Thyroid gland (tissue), 4 donors: Measurements from ENCODE around the gene KMT2D. TPM values are rescaled to one million over a fixed set of nuclear protein-coding genes. Genes with fewer than 3 reads are reported as not detected.

Experiments
- DNase-seq, 2 donors: peaks; one replicate each; pipeline ENCODE4 v3.0.0-alpha.2; 2019
- H3K27ac ChIP-seq, 3 donors: fragments of 200-600 bp; sonication (generic); 1 replicate in 2 of 3; 2 replicates in 1 of 3; pipeline ENCODE4 v1.5.1; 2016 to 2019; ENCODE audit warnings: mild to moderate bottlenecking in 1 of 3, moderate library complexity in 1 of 3
- H3K27me3 ChIP-seq: fragments of 200-600 bp; sonication (generic); one replicate; pipeline ENCODE4 v1.5.1; 2019
- H3K36me3 ChIP-seq, 2 donors: fragments of 200-600 bp; sonication (generic); one replicate each; pipeline ENCODE4 v1.5.1; 2016 to 2019
- H3K4me1 ChIP-seq, 2 donors: fragments of 200-600 bp; sonication (generic); one replicate each; pipeline ENCODE4 v1.5.1; 2017 to 2019
- H3K4me3 ChIP-seq, 3 donors: fragments of 200-600 bp; sonication (generic); replicated peaks in 1 of 3; 1 replicate in 2 of 3; 2 replicates in 1 of 3; pipeline ENCODE4 v1.5.1; 2016; ENCODE audit warnings: mild to moderate bottlenecking in 1 of 3
- H3K9me3 ChIP-seq: fragments of 200-600 bp; sonication (generic); one replicate; pipeline ENCODE4 v1.5.1; 2017
- POLR2A ChIP-seq, 2 donors: fragments of 450-650 bp; IDR thresholded peaks; one replicate each; pipeline ENCODE4 v1.6.1; 2017; ENCODE audit warnings: antibody characterized with exemption in 2 of 2, mild to moderate bottlenecking in 2 of 2, moderate library complexity in 1 of 2
- WGBS, 2 donors: methylation state at CpG; one replicate each; pipeline ENCODE4 v1.1.5; 2017; 5-methylcytosine and 5-hydroxymethylcytosine counted together
- intact Hi-C: fragments of 100-400 bp; cut with DNase I; formaldehyde crosslinking; loops from one replicate; pipeline ENCODE4 v1.15.1; 2023
- total RNA-seq, 4 donors: library from RNA; depleted of rRNA; stranded (reverse); fragments of >200 nt; gene quantifications; one replicate each; pipeline ENCODE4 v1.2.3, GENCODE V29; 2016
- TF ChIP-seq, protein P1 (sequence below), 6 experiments: fragments of 200-600 bp in 3 of 6; fragments of 450-650 bp in 3 of 6; sonication (generic) in 3 of 6; IDR thresholded peaks; one replicate each; pipeline ENCODE4 v1.5.1; 2016 to 2019; ENCODE audit warnings: antibody characterized with exemption in 6 of 6, mild to moderate bottlenecking in 2 of 6, inconsistent platforms in 1 of 6, moderate library complexity in 1 of 6

The KMT2D gene
- total RNA-seq, 4 donors from 2014 or later: 42.5 to 107 (median 71.6) TPM

DNA sequence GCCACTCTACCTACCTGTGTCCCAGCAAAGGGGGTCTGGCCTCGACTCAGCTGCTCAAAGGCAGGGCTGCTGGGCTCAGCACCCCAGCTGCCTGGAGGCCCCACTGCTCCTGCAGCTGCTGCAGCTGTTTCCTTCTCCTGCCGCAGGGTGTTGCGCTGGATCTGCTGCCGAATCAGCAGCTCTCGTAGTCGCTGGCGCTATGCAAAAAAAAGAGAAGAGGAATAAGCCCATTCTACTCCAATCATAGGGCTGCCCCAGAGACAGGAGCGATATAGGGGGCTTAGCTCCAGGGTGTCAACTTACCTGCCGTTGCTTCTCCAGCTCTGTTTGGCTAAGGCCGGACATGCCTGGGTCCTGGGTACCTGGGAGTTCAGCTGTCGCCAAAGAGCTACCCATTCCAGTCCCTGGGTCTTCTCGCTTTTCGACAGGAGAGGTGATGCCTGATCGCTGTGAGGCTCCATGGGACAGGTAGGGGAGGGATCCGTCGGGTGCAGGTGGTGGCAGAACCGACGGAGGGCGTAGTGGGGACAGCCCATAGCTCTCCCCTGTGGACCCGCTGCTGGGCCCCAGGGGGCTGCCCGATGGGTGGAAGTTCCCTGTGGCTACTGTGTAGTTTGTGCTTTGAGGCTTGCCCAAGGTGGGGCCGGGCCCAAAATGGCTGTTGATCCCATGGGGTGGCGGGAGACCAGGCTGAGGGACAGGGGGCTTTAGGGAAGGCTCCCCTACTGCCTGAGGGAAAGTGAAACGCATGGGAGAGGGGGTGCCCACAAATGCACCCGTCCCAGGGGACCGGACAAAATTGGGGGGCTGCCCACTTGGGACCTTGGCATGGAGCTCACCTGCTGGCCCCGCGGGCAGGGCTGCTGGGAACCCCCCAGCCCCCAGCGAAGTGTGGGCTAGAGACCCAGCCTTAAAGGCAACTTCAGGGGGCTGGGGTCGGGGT, 20.9 kb downstream of the KMT2D start:
- no peak for DNase-seq
- no peak overlapping the region for H3K27ac ChIP-seq
- H3K4me1 ChIP-seq: no peaks in the 10 kb centered on the region
- TF ChIP-seq, protein P1, sequence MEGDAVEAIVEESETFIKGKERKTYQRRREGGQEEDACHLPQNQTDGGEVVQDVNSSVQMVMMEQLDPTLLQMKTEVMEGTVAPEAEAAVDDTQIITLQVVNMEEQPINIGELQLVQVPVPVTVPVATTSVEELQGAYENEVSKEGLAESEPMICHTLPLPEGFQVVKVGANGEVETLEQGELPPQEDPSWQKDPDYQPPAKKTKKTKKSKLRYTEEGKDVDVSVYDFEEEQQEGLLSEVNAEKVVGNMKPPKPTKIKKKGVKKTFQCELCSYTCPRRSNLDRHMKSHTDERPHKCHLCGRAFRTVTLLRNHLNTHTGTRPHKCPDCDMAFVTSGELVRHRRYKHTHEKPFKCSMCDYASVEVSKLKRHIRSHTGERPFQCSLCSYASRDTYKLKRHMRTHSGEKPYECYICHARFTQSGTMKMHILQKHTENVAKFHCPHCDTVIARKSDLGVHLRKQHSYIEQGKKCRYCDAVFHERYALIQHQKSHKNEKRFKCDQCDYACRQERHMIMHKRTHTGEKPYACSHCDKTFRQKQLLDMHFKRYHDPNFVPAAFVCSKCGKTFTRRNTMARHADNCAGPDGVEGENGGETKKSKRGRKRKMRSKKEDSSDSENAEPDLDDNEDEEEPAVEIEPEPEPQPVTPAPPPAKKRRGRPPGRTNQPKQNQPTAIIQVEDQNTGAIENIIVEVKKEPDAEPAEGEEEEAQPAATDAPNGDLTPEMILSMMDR (IDR thresholded peaks at IDR 0.05): no peak
- no peak for TF ChIP-seq POLR2A (IDR thresholded peaks at IDR 0.05)
- no peaks in the 10 kb centered on the region for H3K9me3 ChIP-seq
- intact Hi-C loops: no loop called here
- peaks cover 83 to 85% of the 10 kb centered on the region in 2 donors for H3K36me3 ChIP-seq
- WGBS, 2 donors: 93 to 94% methylated on average over 24 to 29 of the region's 30 CpGs
- no peak overlapping the region for H3K4me3 ChIP-seq
- H3K27me3 ChIP-seq: no peaks in the 10 kb centered on the region

DNA sequence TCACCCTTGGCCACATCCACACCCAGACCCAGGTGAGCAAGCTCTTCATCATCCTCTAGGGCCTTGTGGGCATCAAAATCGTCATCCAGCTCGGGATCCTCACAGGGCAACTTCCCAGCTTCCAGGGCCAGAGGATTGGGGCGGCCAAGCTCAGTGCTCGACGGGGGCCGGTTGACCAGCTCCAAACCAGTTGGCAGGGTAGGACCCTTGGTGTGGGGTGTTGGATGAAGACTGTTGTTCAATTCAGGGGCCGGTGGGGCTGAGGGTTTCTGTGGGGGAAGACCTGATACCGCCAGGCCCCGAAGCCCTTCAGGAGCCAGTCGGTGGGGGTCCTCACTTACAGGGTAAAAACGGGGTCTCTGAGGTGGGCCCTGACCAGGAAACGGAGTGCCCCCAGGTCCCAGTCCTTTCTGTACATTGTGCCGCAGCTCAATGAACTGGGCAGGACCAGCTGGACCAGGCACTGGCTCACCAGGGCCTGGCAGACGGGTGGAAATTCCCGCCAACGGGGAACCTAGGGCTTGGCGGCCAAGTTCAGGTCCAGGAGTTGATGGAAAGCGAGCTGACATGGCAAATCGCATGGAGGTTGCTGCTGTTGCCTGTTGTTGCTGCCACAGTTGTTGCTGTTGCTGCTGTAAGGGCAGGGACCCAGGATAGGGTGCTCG, 22.2 kb downstream of the KMT2D start:
- no peak for DNase-seq
- intact Hi-C loops: no loop called here
- Histone ChIP-seq H3K27me3 (no peaks in the 10 kb centered on the region), H3K4me3 (no peak overlapping the region), H3K36me3 (peaks cover 81 to 85% of the 10 kb centered on the region in 2 donors), H3K27ac (no peak overlapping the region), H3K9me3 (no peaks in the 10 kb centered on the region), H3K4me1 (no peaks in the 10 kb centered on the region)
- TF ChIP-seq, protein P1 (IDR thresholded peaks at IDR 0.05): no peak
- TF ChIP-seq POLR2A (IDR thresholded peaks at IDR 0.05): no peak
- 96 to 97% methylated on average over 20 of the region's 20 CpGs for WGBS, 2 donors

DNA sequence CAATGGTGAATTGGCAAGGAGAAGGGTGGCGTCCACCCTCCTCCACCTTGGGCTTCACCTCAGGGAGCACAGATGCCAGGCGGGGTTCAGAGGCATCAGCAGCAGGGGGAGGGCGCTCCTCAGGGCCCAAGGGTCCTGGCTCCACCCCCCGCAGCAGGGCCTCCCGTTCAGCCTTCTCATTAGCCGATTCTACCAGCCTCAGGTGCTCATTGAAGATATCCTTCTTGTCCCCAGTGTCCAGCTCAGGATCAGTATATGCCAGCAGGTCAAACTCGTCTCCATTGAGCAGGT, 22.7 kb downstream of the KMT2D start:
- Histone ChIP-seq H3K4me3 (no peak overlapping the region), H3K27me3 (no peaks in the 10 kb centered on the region), H3K4me1 (no peaks in the 10 kb centered on the region), H3K27ac (no peak overlapping the region), H3K9me3 (no peaks in the 10 kb centered on the region), H3K36me3 (peaks cover 81 to 85% of the 10 kb centered on the region in 2 donors)
- intact Hi-C loops: no loop called here
- 87 to 100% methylated on average over 3 to 7 of the region's 7 CpGs for WGBS, 2 donors
- TF ChIP-seq POLR2A (IDR thresholded peaks at IDR 0.05): no peak
- TF ChIP-seq, protein P1 (IDR thresholded peaks at IDR 0.05): no peak
- no peak for DNase-seq

DNA sequence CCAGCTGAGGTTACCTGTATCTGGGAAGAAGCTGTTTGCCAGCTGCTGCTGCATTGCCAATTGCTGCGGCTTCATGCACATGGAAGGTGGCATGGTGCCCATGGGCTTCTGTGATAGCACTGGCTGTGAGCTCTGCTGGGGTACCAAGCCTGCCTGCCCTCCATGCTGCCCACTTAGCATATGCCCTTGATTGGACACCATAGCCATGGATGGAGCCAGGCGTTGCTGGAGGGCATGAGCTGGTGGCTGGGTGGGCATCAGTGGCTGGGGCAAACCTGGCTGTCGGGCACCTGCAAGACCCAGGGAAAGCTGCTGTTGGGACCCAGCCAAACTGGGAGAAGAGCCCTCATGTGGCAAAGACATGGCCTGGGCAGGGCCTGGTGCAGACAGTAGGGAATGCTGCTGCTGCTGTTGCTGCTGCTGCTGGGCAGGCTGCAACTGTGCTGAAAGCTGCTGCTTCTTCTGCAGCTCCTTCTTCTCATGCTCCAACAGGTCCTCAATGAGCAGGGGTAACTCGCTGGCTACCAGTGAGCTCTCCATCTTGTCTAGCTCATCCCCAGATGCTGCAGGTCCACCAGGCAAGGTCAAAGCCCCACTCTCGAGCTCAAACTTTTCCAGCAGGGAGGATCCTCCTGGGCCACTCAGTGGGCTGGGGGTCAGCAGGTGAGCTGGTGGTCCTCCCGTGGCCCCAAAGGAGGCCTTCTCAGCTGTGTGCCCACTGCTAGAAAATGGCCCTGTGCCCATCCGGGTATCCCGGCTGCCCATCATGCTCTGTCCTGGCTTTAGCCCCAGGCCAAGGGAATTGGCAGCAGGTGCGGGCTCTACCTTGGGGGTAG, 23.3 kb downstream of the KMT2D start:
- Histone ChIP-seq H3K4me3 (no peak overlapping the region), H3K27ac (no peak overlapping the region), H3K9me3 (no peaks in the 10 kb centered on the region), H3K36me3 (peaks cover 81 to 85% of the 10 kb centered on the region in 2 donors), H3K27me3 (no peaks in the 10 kb centered on the region), H3K4me1 (no peaks in the 10 kb centered on the region)
- DNase-seq: no peak
- no peak for TF ChIP-seq POLR2A (IDR thresholded peaks at IDR 0.05)
- TF ChIP-seq, protein P1 (IDR thresholded peaks at IDR 0.05): no peak
- intact Hi-C loops: no loop called here
- 98 to 100% methylated on average over 7 of the region's 9 CpGs for WGBS, 2 donors
